Fibroblast of lung (primary cell): Measurements from ENCODE around the gene ADAM10.

Source experiments
- CTCF ChIP-seq, 2 donors: IDR thresholded peaks in 1 of 2; conservative IDR thresholded peaks in 1 of 2; 1 replicate in 1 of 2; 2 replicates in 1 of 2; pipeline ENCODE4 v1.5.1; 2011 to 2012; ENCODE audit warnings: low read length in 2 of 2, control low read depth in 1 of 2, inconsistent platforms in 1 of 2, low read depth in 1 of 2, mild to moderate bottlenecking in 1 of 2
- EZH2 ChIP-seq: IDR thresholded peaks from 2 replicates; pipeline ENCODE4 v1.5.1; 2012; ENCODE audit warnings: low read length, control low read depth, mild to moderate bottlenecking; ENCODE audit errors: missing control alignments

GRCh38 chr15:58766290-58766689, 16.8 kb upstream of the ADAM10 start:
- TF ChIP-seq CTCF (conservative IDR thresholded peaks at IDR 0.05 in 1 of 2, IDR thresholded peaks at IDR 0.05 in 1 of 2; ENCODE audit: low read depth in 1 of 2, low read length in 2 of 2), result no peak
- no peak for TF ChIP-seq EZH2
